ENCODE data around the gene HNRNPA2B1. TPM values are rescaled to one million over a fixed set of nuclear protein-coding genes. Genes with fewer than 3 reads are reported as not detected.

HNRNPA2B1 gene
- total and polyA plus RNA-seq, 2 of the 8 experiments (the other 6 are each of a cell fraction or from before 2014, with no cell fraction given): 276 to 1,255 TPM

DNA sequence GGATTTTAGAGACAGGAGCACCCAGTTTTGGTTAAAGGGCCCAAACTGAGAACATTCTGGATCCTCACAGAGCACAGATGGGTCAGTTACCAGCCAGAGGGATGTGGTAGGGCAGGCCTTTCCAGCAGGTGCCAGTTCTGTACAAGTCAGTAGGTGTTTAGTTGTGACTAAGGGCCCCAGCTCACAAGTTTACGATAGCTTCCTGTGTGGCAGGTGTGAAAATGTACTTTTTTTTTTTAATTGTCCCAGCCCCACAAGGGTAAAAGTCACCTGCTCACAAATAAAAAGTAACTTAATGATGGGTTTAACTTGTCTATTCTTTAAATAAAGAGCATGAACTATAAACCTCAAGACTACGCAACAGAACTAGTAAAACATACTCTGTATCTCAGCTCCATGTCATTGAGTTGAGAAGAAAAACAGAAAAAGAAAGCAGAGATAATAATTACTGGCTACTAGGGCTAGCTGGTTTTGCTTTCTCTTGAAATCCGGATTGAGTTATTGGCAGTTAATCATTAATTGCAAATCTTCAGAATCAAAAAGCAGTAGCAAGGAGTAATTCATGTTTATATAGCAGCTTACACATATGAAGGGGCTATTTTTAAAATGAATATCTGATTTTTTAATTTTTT is 33.1 kb downstream of the HNRNPA2B1 start:
- CTCF ChIA-PET (ENCODE audit: partially characterized antibody): interaction anchor here (0.6 to 1.8 kb wide), 9 partner anchors 9 to 202 kb away, joined by 3 to 7 read pairs (median 4); no protein-coding TSS in a partner anchor
- H3K27ac ChIP-seq (ENCODE audit: low read depth, low read length): no peak overlapping the region

More for the DNA sequence above, 33.1 kb downstream of the HNRNPA2B1 start:
- Histone ChIP-seq H2BK12ac (ENCODE audit: low read depth, low read length) (no peak overlapping the region), H3K18ac (ENCODE audit: extremely low read depth, low read length) (no peak overlapping the region), H2BK15ac (ENCODE audit: low read length) (no peak overlapping the region), H3K79me1 (ENCODE audit: low read depth, low read length) (peaks cover 13% of the 10 kb centered on the region), H2BK120ac (replicated peaks; ENCODE audit: low read depth, low read length) (no peak overlapping the region), H3K27me3 (replicated peaks in 1 of 4; ENCODE audit: control insufficient read depth in 3 of 4, extremely low read depth in 1 of 4, insufficient read depth in 3 of 4, low read length in 3 of 4) (no peaks in the 10 kb centered on the region), H4K20me1 (replicated peaks in 1 of 2; ENCODE audit: control insufficient read depth in 1 of 2, insufficient read depth in 2 of 2, low read length in 2 of 2) (peaks cover 7 to 18% of the 10 kb centered on the region in 2 experiments), H3K4me1 (replicated peaks in 1 of 4; ENCODE audit: control insufficient read depth in 3 of 4, insufficient read depth in 4 of 4, low read length in 3 of 4) (peaks cover 5 to 16% (median 10%) of the 10 kb centered on the region in 4 experiments; a peak in 6 of 7 replicates), H3K4me2 (ENCODE audit: insufficient read depth in 1 of 2, low read depth in 2 of 2, low read length in 2 of 2) (no peak overlapping the region), H3K36me3 (ENCODE audit: control insufficient read depth in 2 of 4, insufficient read depth in 4 of 4, low read length in 3 of 4) (no peaks in the 10 kb centered on the region), H3K23me2 (ENCODE audit: low read depth, low read length) (no peaks in the 10 kb centered on the region), H3K4ac (replicated peaks; ENCODE audit: insufficient read length, low read depth, low read length) (no peak overlapping the region), H2BK5ac (ENCODE audit: low read depth, low read length) (no peak overlapping the region), H4K5ac (ENCODE audit: insufficient read length, low read depth, low read length) (no peak overlapping the region), H4K91ac (replicated peaks; ENCODE audit: insufficient read length, low read length) (no peak overlapping the region), H4K8ac (ENCODE audit: extremely low read depth, insufficient read depth, low read length) (no peak overlapping the region), H3K4me3 (ENCODE audit: extremely low read depth in 1 of 4, insufficient read depth in 2 of 4, low read depth in 3 of 4, low read length in 4 of 4) (no peak overlapping the region), H3K9ac (replicated peaks in 1 of 4; ENCODE audit: extremely low read depth in 1 of 4, low read depth in 3 of 4, low read length in 3 of 4) (no peak overlapping the region), H2AK5ac (ENCODE audit: low read depth, low read length) (no peak overlapping the region), H3K56ac (replicated peaks; ENCODE audit: insufficient read length, low read depth, low read length) (no peak overlapping the region), H3K23ac (ENCODE audit: insufficient read length) (no peak overlapping the region), H3K9me3 (ENCODE audit: insufficient read depth in 2 of 2, low read depth in 1 of 2, low read length in 1 of 2) (no peaks in the 10 kb centered on the region), H3K79me2 (ENCODE audit: control insufficient read depth in 1 of 2, insufficient read depth in 2 of 2, low read length in 2 of 2) (peaks cover 16 to 89% of the 10 kb centered on the region in 2 experiments), H2AFZ (ENCODE audit: low read length) (no peak overlapping the region), H3K14ac (ENCODE audit: insufficient read length) (no peak overlapping the region), H2BK20ac (ENCODE audit: low read length) (no peak overlapping the region)
- no peak for FAIRE-seq
- no peak for DNase-seq (ENCODE audit: low read depth in 1 of 2, low spot score in 2 of 2)
- 85% methylated on average over 3 of the region's 3 CpGs; no CpG with 5 or more reads in 1 of the 2 experiments for WGBS, 2 experiments (ENCODE audit: extremely low coverage in 1 of 2, insufficient coverage in 1 of 2, insufficient read length in 1 of 2, insufficient replicate concordance in 2 of 2, low coverage in 1 of 2, low lambda C conversion rate in 2 of 2, missing lambda C conversion rate in 1 of 2)
- POLR2A ChIA-PET (ENCODE audit: partially characterized antibody): interaction anchor here (0.8 to 2.6 kb wide), 8 partner anchors 11 to 33 kb away, joined by 3 to 25 read pairs (median 6); partner anchors contain the start of genes HNRNPA2B1 and NFE2L3
- TF ChIP-seq CHD1 (IDR thresholded peaks at IDR 0.05; ENCODE audit: low read depth, low read length) (no peak), TAF7 (optimal IDR thresholded peaks at IDR 0.05; ENCODE audit: borderline replicate concordance, low read depth, low read length) (no peak), RFX5 (IDR thresholded peaks at IDR 0.05; ENCODE audit: borderline replicate concordance, low read depth, low read length) (no peak), EP300 (IDR thresholded peaks at IDR 0.05; ENCODE audit: borderline replicate concordance in 1 of 2, low read depth in 2 of 2, low read length in 2 of 2) (no peak), KDM5A (IDR thresholded peaks at IDR 0.05; ENCODE audit: low read length) (no peak), TBP (IDR thresholded peaks at IDR 0.05; ENCODE audit: low read depth, low read length) (no peak), PHF8 (conservative IDR thresholded peaks at IDR 0.05; ENCODE audit: low read depth, low read length) (no peak)

All from H1 (cell line).